ENCODE data around the gene FHL3. TPM values are rescaled to one million over a fixed set of nuclear protein-coding genes. Genes with fewer than 3 reads are reported as not detected.

Gene FHL3
- total RNA-seq, 4 donors from 2014 or later: 19.1 to 46.4 (median 35.1) TPM

- DNase-seq (ENCODE audit: low spot score in 2 of 2): no peak
- no peak overlapping the region for H3K4me3 ChIP-seq
- peaks cover 52% of the 10 kb centered on the region for H3K4me1 ChIP-seq
- H3K36me3 ChIP-seq: no peaks in the 10 kb centered on the region
- 46% methylated on average over 9 of the region's 13 CpGs for WGBS
- H3K27me3 ChIP-seq: peaks cover 16% of the 10 kb centered on the region
- TF ChIP-seq EP300 (IDR thresholded peaks at IDR 0.05): no peak
- TF ChIP-seq CTCF (IDR thresholded peaks at IDR 0.05): no peak
- no peak for TF ChIP-seq POLR2A (IDR thresholded peaks at IDR 0.05)
- no peak for TF ChIP-seq POLR2AphosphoS5 (IDR thresholded peaks at IDR 0.05)
- H3K27ac ChIP-seq: no peak overlapping the region
- no peaks in the 10 kb centered on the region for H3K9me3 ChIP-seq
Observed at GRCh38 chr1:38050397-38051078, 45.2 kb upstream of the FHL3 start.

- Histone ChIP-seq H3K27ac (peak overlapping the region; percentile 71), H3K9me3 (no peaks in the 10 kb centered on the region), H3K36me3 (no peaks in the 10 kb centered on the region), H3K4me1 (peaks cover 63% of the 10 kb centered on the region), H3K27me3 (peaks cover 35% of the 10 kb centered on the region), H3K4me3 (peak overlapping the region; percentile 78)
- TF ChIP-seq POLR2A (IDR thresholded peaks at IDR 0.05) (no peak), POLR2AphosphoS5 (IDR thresholded peaks at IDR 0.05) (no peak), CTCF (IDR thresholded peaks at IDR 0.05) (no peak), EP300 (IDR thresholded peaks at IDR 0.05) (no peak)
- 16% methylated on average over 12 of the region's 34 CpGs for WGBS
- DNase-seq (ENCODE audit: low spot score in 2 of 2): no peak
Observed at GRCh38 chr1:38047603-38048141, 42.4 kb upstream of the FHL3 start.

- Histone ChIP-seq H3K27me3 (peaks cover 42% of the 10 kb centered on the region), H3K27ac (peak overlapping the region; percentile 71), H3K4me3 (peak overlapping the region; percentile 78), H3K9me3 (no peaks in the 10 kb centered on the region), H3K4me1 (peaks cover 65% of the 10 kb centered on the region), H3K36me3 (no peaks in the 10 kb centered on the region)
- 8% methylated on average over 5 of the region's 99 CpGs for WGBS
- DNase-seq (ENCODE audit: low spot score in 2 of 2): peak; percentile 88 to 91
- no peak for TF ChIP-seq POLR2A (IDR thresholded peaks at IDR 0.05)
- TF ChIP-seq CTCF (IDR thresholded peaks at IDR 0.05): peak in 1 of 2 donors; percentile 9
- TF ChIP-seq POLR2AphosphoS5 (IDR thresholded peaks at IDR 0.05): peak in 1 of 3 donors; percentile 22
- TF ChIP-seq EP300 (IDR thresholded peaks at IDR 0.05): no peak
Observed at GRCh38 chr1:38046884-38047602, 41.7 kb upstream of the FHL3 start.

- H3K4me3 ChIP-seq: peak within 1 kb of the TSS; percentile 78
- peak within 1 kb of the TSS; percentile 71 for H3K27ac ChIP-seq
- H3K36me3 ChIP-seq: no peaks in the 10 kb centered on the region
- no peaks in the 10 kb centered on the region for H3K9me3 ChIP-seq
- no CpG with 5 or more reads among the region's 92 CpGs for WGBS
- DNase-seq (ENCODE audit: low spot score in 2 of 2): no peak
- peaks cover 48% of the 10 kb centered on the region for H3K27me3 ChIP-seq
- TF ChIP-seq POLR2AphosphoS5 (IDR thresholded peaks at IDR 0.05) (no peak), CTCF (IDR thresholded peaks at IDR 0.05) (no peak), POLR2A (IDR thresholded peaks at IDR 0.05) (no peak), EP300 (IDR thresholded peaks at IDR 0.05) (no peak)
- H3K4me1 ChIP-seq: peaks cover 60% of the 10 kb centered on the region
Observed at GRCh38 chr1:38046333-38046883, 41.1 kb upstream of the FHL3 start, which contains the start of gene POU3F1. TSS of gene POU3F1 (minus strand) at chr1:38046793. CDS start at chr1:38046743, 50 bp downstream.

Measured in suprapubic skin (tissue), 4 donors.